GM12878 (cell line): ENCODE results near the gene ZBTB3. TPM values are rescaled to one million over a fixed set of nuclear protein-coding genes. Genes with fewer than 3 reads are reported as not detected.

Experiments used
- ASH2L ChIP-seq: fragments of 300-600, 200-600 bp; sonication (generic); IDR thresholded peaks from 2 replicates; pipeline ENCODE4 v1.6.1; 2017; ENCODE audit warnings: low read depth, mild to moderate bottlenecking, borderline replicate concordance
- BHLHE40 ChIP-seq, 2 experiments: fragments of 450-650 bp in 1 of 2; IDR thresholded peaks; 2 replicates each; pipeline ENCODE4 v1.6.1; 2011 to 2017; ENCODE audit warnings: low read depth in 2 of 2, borderline replicate concordance in 1 of 2, improper control_type of control experiment in 1 of 2, low read length in 1 of 2, mild to moderate bottlenecking in 1 of 2
- CBFB ChIP-seq: IDR thresholded peaks from 2 replicates; pipeline ENCODE4 v1.6.1; 2016; ENCODE audit warnings: antibody characterized with exemption, low read depth
- CREB1 ChIP-seq: IDR thresholded peaks from 2 replicates; pipeline ENCODE4 v1.6.1; 2012; ENCODE audit warnings: low read depth, mild to moderate bottlenecking, inconsistent platforms
- CTCF ChIP-seq, 3 experiments: IDR thresholded peaks in 2 of 3; conservative IDR thresholded peaks in 1 of 3; 2 replicates each; pipeline ENCODE4 v1.5.1; 2011; ENCODE audit warnings: low read depth in 3 of 3, low read length in 3 of 3, mild to moderate bottlenecking in 3 of 3, control low read depth in 2 of 3, moderate library complexity in 2 of 3, inconsistent platforms in 1 of 3, mixed read lengths in 1 of 3; ENCODE audit not compliant: control insufficient read depth in 2 of 3, insufficient read depth in 1 of 3; ENCODE audit errors: extremely low read depth in 1 of 3
- DPF2 ChIP-seq: fragments of 450-650 bp; IDR thresholded peaks from 2 replicates; pipeline ENCODE4 v1.6.1; 2017; ENCODE audit warnings: mild to moderate bottlenecking
- EGR1 ChIP-seq, 2 experiments: IDR thresholded peaks; 1 replicate in 1 of 2; 2 replicates in 1 of 2; pipeline ENCODE4 v1.6.1; 2011 to 2012; ENCODE audit warnings: low read depth in 2 of 2, low read length in 2 of 2, borderline replicate concordance in 1 of 2, mild to moderate bottlenecking in 1 of 2, moderate library complexity in 1 of 2
- ETV6 ChIP-seq, 2 experiments: fragments of 450-650 bp in 1 of 2; IDR thresholded peaks in 1 of 2; conservative IDR thresholded peaks in 1 of 2; 2 replicates each; pipeline ENCODE4 v1.6.1; 2014; ENCODE audit warnings: antibody characterized with exemption in 1 of 2, borderline replicate concordance in 1 of 2, low read depth in 1 of 2, mild to moderate bottlenecking in 1 of 2, moderate library complexity in 1 of 2
- GABPA ChIP-seq: IDR thresholded peaks from 2 replicates; pipeline ENCODE4 v1.6.1; 2014; ENCODE audit warnings: antibody characterized with exemption, low read depth, mild to moderate bottlenecking, inconsistent platforms
- IRF5 ChIP-seq: fragments of 450-650 bp; IDR thresholded peaks from 2 replicates; pipeline ENCODE4 v1.6.1; 2017; ENCODE audit warnings: borderline replicate concordance
- JUNB ChIP-seq: IDR thresholded peaks from 2 replicates; pipeline ENCODE4 v1.6.1; 2016; ENCODE audit warnings: antibody characterized with exemption, mild to moderate bottlenecking
- LARP7 ChIP-seq: fragments of 450-650 bp; IDR thresholded peaks from 2 replicates; pipeline ENCODE4 v1.6.1; 2017; ENCODE audit warnings: mild to moderate bottlenecking
- MXI1 ChIP-seq: fragments of 150-350 bp; IDR thresholded peaks from 2 replicates; pipeline ENCODE4 v1.6.1; 2011; ENCODE audit warnings: low read depth, mild to moderate bottlenecking, inconsistent platforms, low read length, improper control_type of control experiment
- NFIC ChIP-seq: IDR thresholded peaks from 2 replicates; pipeline ENCODE4 v1.6.1; 2012; ENCODE audit warnings: low read depth, mild to moderate bottlenecking, inconsistent platforms, low read length, moderate library complexity
- NR2C1 ChIP-seq: fragments of 450-650 bp; IDR thresholded peaks from 2 replicates; pipeline ENCODE4 v1.6.1; 2017; ENCODE audit warnings: antibody characterized with exemption, mild to moderate bottlenecking, moderate library complexity
- NR2F1 ChIP-seq: fragments of 450-650 bp; conservative IDR thresholded peaks from 2 replicates; pipeline ENCODE4 v1.6.1; 2017; ENCODE audit warnings: mild to moderate bottlenecking
- POLR2A ChIP-seq: IDR thresholded peaks from 2 replicates; pipeline ENCODE4 v1.6.1; 2011; ENCODE audit warnings: low read depth, mild to moderate bottlenecking, low read length
- RB1 ChIP-seq: fragments of 450-650 bp; formaldehyde crosslinking; IDR thresholded peaks from 2 replicates; pipeline ENCODE4 v1.6.1; 2017; ENCODE audit warnings: mild to moderate bottlenecking, borderline replicate concordance
- RUNX3 ChIP-seq: IDR thresholded peaks from 2 replicates; pipeline ENCODE4 v1.6.1; 2012; ENCODE audit warnings: low read length, inconsistent platforms
- SIN3A ChIP-seq: IDR thresholded peaks from 2 replicates; pipeline ENCODE4 v1.6.1; 2012; ENCODE audit warnings: low read depth, low read length, improper control_type of control experiment
- SMAD5 ChIP-seq: IDR thresholded peaks from 2 replicates; pipeline ENCODE4 v1.6.1; 2016; ENCODE audit warnings: antibody characterized with exemption, low read depth
- SREBF2 ChIP-seq: IDR thresholded peaks from 2 replicates; pipeline ENCODE4 v1.6.1; 2012; ENCODE audit warnings: mild to moderate bottlenecking, low read length
- YBX1 ChIP-seq: fragments of 450-650 bp; IDR thresholded peaks from 2 replicates; pipeline ENCODE4 v1.6.1; 2016; ENCODE audit warnings: antibody characterized with exemption
- ZBED1 ChIP-seq: IDR thresholded peaks from 2 replicates; pipeline ENCODE4 v1.6.1; 2016; ENCODE audit warnings: borderline replicate concordance
- ZNF592 ChIP-seq: fragments of 450-650 bp; IDR thresholded peaks from 2 replicates; pipeline ENCODE4 v1.6.1; 2017; ENCODE audit warnings: mild to moderate bottlenecking, moderate library complexity
- polyA plus RNA-seq, 11 experiments: library from polyadenylated mRNA; depleted of rRNA in 4 of 11; unstranded in 6 of 11; stranded (reverse) in 5 of 11; fragments of >200 nt; fragmentation: Nextera tagmentation in 4 of 11; fragmentation: Illumina TruSeq in 1 of 11; extraction: Ambion mirVana in 4 of 11; extraction: Trizol in 1 of 11; gene quantifications; 1 replicate in 1 of 11; 2 replicates in 10 of 11; pipeline versions ENCODE4 v1.2.1 to v1.2.3, GENCODE V29; 2011 to 2016; ENCODE audit warnings: inconsistent platforms in 2 of 11, missing spikeins in 2 of 11, low read depth in 1 of 11
- total RNA-seq, 4 experiments: library from RNA; depleted of rRNA in 3 of 4; stranded (reverse); fragments of >200 nt in 3 of 4; fragmentation: Illumina TruSeq in 1 of 4; extraction: Trizol in 1 of 4; gene quantifications; 2 replicates each; pipeline versions ENCODE4 v1.2.1 to v1.2.3, GENCODE V29; 2013 to 2021

Gene ZBTB3
- total and polyA plus RNA-seq, 10 of the 15 experiments (the other 5 are each of a cell fraction or from before 2014, with no cell fraction given), result 1.4 to 7.7 (median 4.8) TPM

- TF ChIP-seq NR2C1, result peak; percentile 39; the same call in 1 of the 2 replicates
- TF ChIP-seq RB1, result no peak; the same call in 1 of the 2 replicates
- no peak; the same call in 1 of the 2 replicates for TF ChIP-seq ASH2L
- no peak for TF ChIP-seq IRF5
- TF ChIP-seq SIN3A, result peak; percentile 22; the same call in 1 of the 2 replicates
- no peak; the same call in 1 of the 2 replicates for TF ChIP-seq DPF2
- TF ChIP-seq RUNX3, result peak; percentile 18; the same call in 1 of the 2 replicates
- no peak for TF ChIP-seq SREBF2
- peak; percentile 17 to 26; a peak in 1 of 4 replicates for TF ChIP-seq BHLHE40 (IDR thresholded peaks at IDR 0.05; ENCODE audit: borderline replicate concordance in 1 of 2, low read depth in 2 of 2, low read length in 1 of 2)
- TF ChIP-seq LARP7, result peak; percentile 91
- 0 out of 2 replicates have a peak, but pooled peaks have one; percentile 19 for TF ChIP-seq MXI1
- TF ChIP-seq POLR2A, result peak; percentile 7; the same call in 1 of the 2 replicates
- peak; percentile 92 for TF ChIP-seq NR2F1
- TF ChIP-seq CTCF (IDR thresholded peaks at IDR 0.05 in 2 of 3, conservative IDR thresholded peaks at IDR 0.05 in 1 of 3; ENCODE audit: control insufficient read depth in 2 of 3, extremely low read depth in 1 of 3, insufficient read depth in 1 of 3, low read depth in 3 of 3, low read length in 3 of 3), result peak; percentile 97 to 100 (median 99)
- no peak for TF ChIP-seq YBX1
- 0 out of 2 replicates have a peak, but pooled peaks have one; percentile 47 for TF ChIP-seq CREB1
- TF ChIP-seq ETV6 (conservative IDR thresholded peaks at IDR 0.05 in 1 of 2, IDR thresholded peaks at IDR 0.05 in 1 of 2; ENCODE audit: borderline replicate concordance in 1 of 2, low read depth in 1 of 2), result no peak
- no peak for TF ChIP-seq GABPA
- no peak for TF ChIP-seq CBFB
- TF ChIP-seq NFIC, result no peak
- no peak for TF ChIP-seq ZBED1
- no peak for TF ChIP-seq JUNB
- TF ChIP-seq ZNF592, result no peak
- TF ChIP-seq EGR1 (IDR thresholded peaks at IDR 0.05; ENCODE audit: borderline replicate concordance in 1 of 2, low read depth in 2 of 2, low read length in 2 of 2), result peak in 1 of 2 experiments; percentile 73; a peak in 2 of 3 replicates
- no peak for TF ChIP-seq SMAD5
Observed at GRCh38 chr11:62786318-62787004, 32.5 kb upstream of the ZBTB3 start (continued).
